HG03097 (cell line): ENCODE measurements around the gene ZDHHC24.

ENCODE experiments used
- ATAC-seq: cut with Tn5 transposase; IDR thresholded peaks from one replicate; pipeline ENCODE4 v1.9.1; 2021; ENCODE audit not compliant: unreplicated experiment, low FRiP score

ZDHHC24 gene

DNA sequence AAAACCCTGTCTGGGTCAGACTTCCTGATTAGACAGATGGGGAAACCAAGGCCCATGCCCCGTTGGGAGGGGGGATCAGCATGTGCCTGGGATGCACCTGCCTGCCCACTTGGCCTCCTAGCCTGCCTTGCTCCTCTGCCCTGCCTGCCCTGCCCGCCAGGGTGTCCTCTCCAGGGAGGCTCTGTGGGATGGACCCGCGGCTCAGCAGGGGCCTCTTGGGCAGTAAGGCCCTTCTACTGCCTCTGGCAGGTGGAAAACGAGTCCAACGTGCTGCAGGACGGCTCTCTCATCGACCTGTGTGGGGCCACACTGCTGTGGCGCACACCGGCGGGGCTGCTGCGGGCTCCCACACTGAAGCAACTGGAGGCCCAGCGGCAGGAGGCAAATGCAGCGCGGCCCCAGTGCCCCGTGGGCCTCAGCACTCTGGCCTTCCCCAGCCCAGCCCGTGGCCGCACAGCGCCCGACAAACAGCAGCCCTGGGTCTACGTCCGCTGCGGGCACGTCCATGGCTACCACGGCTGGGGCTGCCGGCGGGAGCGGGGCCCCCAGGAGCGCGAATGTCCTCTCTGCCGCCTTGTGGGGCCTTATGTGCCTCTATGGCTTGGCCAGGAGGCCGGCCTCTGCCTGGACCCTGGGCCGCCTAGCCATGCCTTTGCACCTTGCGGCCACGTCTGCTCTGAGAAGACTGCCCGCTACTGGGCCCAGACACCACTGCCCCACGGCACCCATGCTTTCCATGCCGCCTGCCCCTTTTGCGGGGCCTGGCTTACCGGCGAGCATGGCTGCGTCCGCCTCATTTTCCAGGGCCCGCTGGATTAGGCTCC, 70.3 kb downstream of the ZDHHC24 start:
- ATAC-seq = no peak

DNA sequence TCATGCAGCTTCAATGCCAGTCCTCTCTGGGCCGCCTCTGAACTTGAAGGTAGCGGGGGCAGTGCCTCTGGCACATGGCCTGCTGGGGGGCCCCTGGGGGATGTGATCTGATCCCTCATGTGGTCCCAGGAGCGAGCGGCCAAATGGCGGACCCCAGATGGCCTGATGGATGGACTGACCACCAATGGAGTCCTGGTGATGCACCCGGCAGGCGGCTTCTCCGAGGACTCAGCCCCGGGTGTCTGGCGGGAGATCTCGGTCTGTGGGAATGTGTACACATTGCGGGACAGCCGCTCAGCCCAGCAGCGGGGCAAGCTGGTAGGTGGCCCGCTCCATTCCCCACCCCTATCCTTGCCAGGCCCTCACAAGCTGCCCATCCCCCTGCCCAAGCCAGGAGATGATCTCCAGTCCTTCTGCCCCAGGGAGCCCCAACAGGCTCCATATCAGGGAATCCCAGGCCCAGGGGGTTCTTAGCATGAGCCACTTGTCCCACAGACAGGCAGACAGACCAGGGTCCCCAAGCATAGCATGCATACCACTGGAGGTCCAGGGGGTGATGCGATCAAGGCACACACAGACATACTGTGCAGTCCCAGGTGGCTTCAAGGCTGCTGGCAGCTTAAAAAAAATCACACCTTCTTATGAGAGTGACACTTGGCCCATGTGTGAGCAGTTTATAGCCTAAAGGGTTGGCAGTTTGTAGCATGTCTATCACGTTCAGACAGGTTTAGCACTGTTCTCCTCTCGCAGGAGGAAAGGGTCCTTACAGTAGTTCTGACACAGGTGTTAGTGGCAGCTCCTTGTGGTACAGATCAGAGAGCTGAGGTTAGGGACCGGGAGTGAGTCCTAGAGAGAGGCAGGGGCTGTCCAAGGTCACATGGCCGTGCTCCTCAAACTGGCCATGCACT, 72.0 kb downstream of the ZDHHC24 start:
- no peak for ATAC-seq

DNA sequence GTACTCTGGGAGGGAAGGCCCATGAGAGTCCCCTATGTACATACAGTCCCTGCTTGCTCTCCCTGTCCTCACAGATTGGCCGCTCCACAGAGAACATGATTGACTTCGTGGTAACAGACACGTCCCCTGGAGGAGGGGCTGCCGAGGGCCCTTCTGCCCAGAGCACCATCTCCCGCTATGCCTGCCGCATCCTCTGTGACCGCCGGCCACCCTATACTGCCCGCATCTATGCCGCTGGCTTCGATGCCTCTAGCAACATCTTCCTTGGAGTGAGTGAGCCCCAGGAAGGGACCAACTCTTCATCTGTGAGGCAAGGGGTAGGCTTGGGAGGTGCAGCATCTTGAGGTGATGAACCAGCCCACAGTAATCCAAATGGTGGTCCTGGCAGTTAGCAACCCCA, 72.7 kb downstream of the ZDHHC24 start:
- no peak for ATAC-seq

DNA sequence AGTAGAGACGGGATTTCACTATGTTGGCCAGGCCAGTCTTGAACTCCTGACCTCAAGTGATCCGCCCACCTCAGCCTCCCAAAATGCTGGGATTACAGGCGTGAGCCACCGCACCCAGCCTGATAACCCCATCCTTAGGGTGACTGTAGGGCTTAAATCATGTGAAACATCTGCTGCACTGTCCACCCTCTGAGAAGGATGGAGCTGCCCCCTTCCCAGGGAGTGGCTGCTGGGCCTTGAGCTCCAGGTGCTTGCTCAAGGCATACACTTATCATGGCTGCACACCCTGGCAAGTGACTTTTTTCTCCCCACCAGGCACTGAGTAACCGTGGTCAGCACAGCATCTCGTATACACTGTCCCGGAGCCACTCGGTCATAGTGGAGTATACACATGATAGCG, 73.8 kb downstream of the ZDHHC24 start:
- ATAC-seq = no peak

DNA sequence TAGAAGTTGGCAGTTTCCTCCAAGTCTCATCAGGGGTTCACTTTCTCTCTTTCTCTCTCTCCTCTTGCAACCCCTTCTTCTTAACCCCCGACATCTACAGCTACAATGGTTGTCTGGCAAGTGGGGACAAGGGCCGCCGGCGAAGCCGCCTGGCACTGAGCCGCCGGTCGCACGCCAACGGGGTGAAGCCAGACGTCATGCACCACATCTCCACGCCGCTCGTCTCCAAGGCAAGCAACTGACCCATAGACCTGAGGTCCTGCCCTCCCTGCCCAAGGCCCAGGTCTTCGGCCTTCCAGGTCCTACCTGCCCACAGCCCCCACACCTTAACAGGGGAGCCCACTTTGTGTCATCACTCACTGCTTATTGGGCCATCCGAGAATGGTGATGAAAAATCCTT, 74.7 kb downstream of the ZDHHC24 start:
- no peak for ATAC-seq
